ENCODE data around the gene LGALS9B.
"Not testable (repeated sequence)": the region's sequence is repeated elsewhere in the genome, so short reads cannot be mapped to it uniquely, and the experiment has no call there.

Gene LGALS9B

DNA sequence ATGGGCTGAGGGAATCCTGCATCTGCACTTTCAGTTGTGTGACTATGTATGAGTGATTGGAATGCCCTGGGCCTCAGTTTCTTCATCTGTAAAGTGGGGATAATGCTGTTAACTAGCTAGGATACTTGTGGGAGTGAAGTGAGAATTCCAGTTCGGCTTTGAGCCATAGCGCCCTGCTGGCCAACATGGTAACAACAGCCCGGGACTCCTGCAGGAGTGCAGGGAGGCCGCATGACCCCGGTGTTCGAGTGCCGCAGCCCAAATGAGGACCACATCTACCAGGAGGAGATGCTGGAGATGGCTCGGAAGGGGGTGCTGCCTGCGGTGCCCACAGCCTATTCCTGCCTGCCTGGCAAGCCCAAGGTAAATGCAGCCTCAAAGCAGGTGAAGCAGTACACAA, 23.7 kb downstream of the LGALS9B start:
- in situ Hi-C loops (cut with HindIII; ENCODE audit: low pct_unique_long_range_greater_than_20kb, low sequenced_read_pairs); DNase-seq (ENCODE audit: low read depth in 1 of 2, low spot score in 1 of 2): not testable (repeated sequence)

- DNase-seq (ENCODE audit: low read depth in 1 of 2, low spot score in 1 of 2), result peak in 1 of 2 experiments; percentile 30
- in situ Hi-C loops (cut with HindIII; ENCODE audit: low pct_unique_long_range_greater_than_20kb, low sequenced_read_pairs), result not testable (repeated sequence)
Measured at GRCh38 chr17:20440665-20441064, 26.7 kb downstream of the LGALS9B start.

DNA sequence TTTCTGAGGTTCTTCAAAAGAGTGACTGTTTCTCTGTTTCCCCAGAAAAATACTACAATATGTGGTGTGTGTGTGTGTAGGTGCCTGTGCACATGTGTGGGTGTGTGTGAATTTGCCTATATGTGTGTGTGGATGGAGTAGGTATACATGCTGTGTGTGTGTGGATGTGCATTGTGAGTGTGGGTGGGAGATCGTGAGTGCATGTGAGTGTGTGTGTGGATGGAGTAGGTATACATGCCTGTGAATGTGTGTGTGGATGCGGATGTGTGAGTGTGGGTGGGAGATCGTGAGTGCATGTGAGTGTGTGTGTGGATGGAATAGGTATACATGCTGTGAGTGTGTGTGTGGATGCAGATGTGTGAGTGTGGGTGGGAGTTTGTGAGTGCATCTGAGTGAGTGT, 32.2 kb downstream of the LGALS9B start:
- DNase-seq (ENCODE audit: low read depth in 1 of 2, low spot score in 1 of 2); in situ Hi-C loops (cut with HindIII; ENCODE audit: low pct_unique_long_range_greater_than_20kb, low sequenced_read_pairs): not testable (repeated sequence)

DNA sequence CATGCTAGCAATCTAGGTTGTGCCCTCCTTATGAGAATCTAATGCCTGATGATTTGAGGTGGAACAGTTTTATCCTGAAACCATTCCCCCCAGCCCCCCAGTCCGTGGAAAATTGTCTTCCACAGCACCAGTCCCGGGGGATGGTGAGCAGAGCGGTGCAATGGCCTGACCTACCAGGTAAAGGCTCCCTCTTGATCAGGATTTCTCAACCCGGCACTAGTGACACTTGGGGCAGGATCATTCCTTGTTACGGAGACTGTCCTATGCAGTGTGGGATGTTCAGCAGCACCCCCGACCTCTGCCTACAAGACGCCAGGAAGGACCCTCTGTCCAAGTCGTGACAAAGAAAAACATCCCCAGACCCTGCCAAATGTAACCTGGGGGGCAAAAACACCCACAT, 34.0 kb downstream of the LGALS9B start:
- DNase-seq (ENCODE audit: low read depth in 1 of 2, low spot score in 1 of 2); in situ Hi-C loops (cut with HindIII; ENCODE audit: low pct_unique_long_range_greater_than_20kb, low sequenced_read_pairs): not testable (repeated sequence)

GRCh38 chr17:20427264-20427663, 40.1 kb downstream of the LGALS9B start:
- in situ Hi-C loops (cut with HindIII; ENCODE audit: low pct_unique_long_range_greater_than_20kb, low sequenced_read_pairs); DNase-seq (ENCODE audit: low read depth in 1 of 2, low spot score in 1 of 2): not testable (repeated sequence)

DNA sequence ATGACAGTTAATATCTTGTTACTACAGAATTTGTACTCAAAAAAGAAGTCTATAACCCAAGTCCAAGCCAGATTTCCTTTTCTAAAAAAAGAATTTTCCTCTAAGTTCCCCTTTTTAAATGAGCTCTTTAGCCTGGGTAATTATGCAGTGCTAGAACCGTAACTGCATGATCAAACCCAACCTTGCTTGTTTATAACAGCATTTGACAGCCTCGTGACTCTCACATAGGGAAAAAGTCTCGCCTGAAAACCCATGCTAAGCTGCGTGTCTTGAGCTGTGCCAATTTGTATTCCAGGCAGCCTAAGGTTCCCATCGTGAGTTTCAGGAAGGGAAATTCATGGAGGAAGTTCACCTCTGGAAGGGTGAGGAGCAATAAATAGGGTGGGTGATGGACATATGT, 44.5 kb downstream of the LGALS9B start:
- in situ Hi-C loops (cut with HindIII; ENCODE audit: low pct_unique_long_range_greater_than_20kb, low sequenced_read_pairs); DNase-seq (ENCODE audit: low read depth in 1 of 2, low spot score in 1 of 2): not testable (repeated sequence)

- DNase-seq (ENCODE audit: low read depth in 1 of 2, low spot score in 1 of 2); in situ Hi-C loops (cut with HindIII; ENCODE audit: low pct_unique_long_range_greater_than_20kb, low sequenced_read_pairs): not testable (repeated sequence)
Measured at GRCh38 chr17:20418838-20419237, 48.5 kb downstream of the LGALS9B start.

DNA sequence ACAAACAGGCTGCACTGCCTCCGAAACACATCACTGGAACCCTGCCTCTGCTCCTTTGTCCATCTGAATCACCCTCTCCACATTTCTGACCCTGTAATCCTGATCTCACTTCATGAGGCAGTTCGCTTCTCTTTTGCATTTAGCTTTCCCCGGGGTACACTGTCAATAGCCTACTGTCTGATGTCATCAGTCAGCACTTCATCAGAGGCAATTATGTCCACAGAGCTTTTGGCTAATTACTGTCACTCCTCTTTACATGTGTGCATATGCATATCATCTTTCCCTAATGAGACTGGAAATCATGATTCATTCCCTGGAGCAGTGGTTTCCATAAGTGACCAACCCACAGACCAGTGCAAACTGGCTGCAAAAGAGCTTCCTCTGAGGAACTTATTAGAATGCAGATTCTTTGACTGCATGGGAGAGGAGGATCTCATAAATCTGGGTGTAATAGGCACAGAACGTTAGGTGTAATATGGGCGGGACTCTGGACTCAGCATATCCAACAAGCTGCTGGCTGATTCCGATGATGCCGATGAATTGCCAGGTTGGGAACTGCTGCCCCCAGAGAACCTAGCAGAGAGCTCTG, 49.8 kb downstream of the LGALS9B start:
- DNase-seq (ENCODE audit: low read depth in 1 of 2, low spot score in 1 of 2); in situ Hi-C loops (cut with HindIII; ENCODE audit: low pct_unique_long_range_greater_than_20kb, low sequenced_read_pairs): not testable (repeated sequence)

DNA sequence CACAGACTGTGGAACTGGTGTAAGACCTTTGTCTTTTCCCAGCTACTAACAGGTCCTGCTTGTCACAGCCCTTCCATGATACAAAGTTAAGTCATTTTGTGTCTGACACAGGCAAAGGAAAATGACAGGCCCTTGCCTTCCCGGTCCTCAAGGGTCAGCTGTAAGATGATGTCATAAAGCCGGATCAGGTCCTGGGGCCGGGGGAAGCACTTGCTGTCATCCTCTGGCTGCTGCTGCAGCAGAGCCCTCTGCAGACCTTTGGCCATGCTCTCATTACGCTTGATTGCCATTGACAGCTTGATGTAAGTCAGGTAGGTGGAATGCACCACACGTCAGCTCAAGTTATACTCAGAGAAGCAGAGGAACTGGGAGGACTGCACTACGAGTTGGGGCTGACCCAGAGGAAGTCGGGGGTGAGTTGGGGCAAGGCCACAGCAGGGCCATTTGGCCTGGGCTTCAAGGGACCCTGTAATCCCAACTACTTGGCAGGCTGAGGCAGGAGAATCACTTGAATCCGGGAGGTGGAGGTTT, 50.9 kb downstream of the LGALS9B start:
- in situ Hi-C loops (cut with HindIII; ENCODE audit: low pct_unique_long_range_greater_than_20kb, low sequenced_read_pairs); DNase-seq (ENCODE audit: low read depth in 1 of 2, low spot score in 1 of 2): not testable (repeated sequence)

DNA sequence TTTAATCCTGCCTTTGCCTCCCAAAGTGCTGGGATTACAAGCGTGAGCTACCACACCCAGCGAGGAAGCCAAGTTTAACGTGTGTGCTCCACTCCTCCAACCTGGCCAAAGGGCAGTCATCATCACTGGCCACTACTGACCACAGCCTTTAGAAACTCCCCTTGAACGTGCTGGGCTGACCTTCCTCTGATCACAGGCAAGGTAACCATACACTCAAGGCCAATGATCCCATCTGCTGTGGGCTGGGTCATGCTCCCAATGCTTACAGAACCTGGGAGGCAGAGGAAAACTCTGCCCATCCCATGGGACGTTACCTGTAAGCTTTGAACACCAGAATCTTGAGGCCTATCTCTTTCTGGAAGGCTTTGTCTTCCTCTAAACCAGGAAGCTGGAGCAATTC, 51.9 kb downstream of the LGALS9B start:
- DNase-seq (ENCODE audit: low read depth in 1 of 2, low spot score in 1 of 2); in situ Hi-C loops (cut with HindIII; ENCODE audit: low pct_unique_long_range_greater_than_20kb, low sequenced_read_pairs): not testable (repeated sequence)

GRCh38 chr17:20401306-20402022, 65.9 kb downstream of the LGALS9B start:
- in situ Hi-C loops (cut with HindIII; ENCODE audit: low pct_unique_long_range_greater_than_20kb, low sequenced_read_pairs); DNase-seq (ENCODE audit: low read depth in 1 of 2, low spot score in 1 of 2): not testable (repeated sequence)

- DNase-seq (ENCODE audit: low read depth in 1 of 2, low spot score in 1 of 2); in situ Hi-C loops (cut with HindIII; ENCODE audit: low pct_unique_long_range_greater_than_20kb, low sequenced_read_pairs): not testable (repeated sequence)
Measured at GRCh38 chr17:20400559-20401305, 66.6 kb downstream of the LGALS9B start.

All from T47D (cell line).